BLaER1 (cell line): ENCODE measurements around the gene ZSCAN16.

ENCODE experiments used
- H3K27ac ChIP-seq: shearing (Covaris generic); formaldehyde crosslinking; 2 replicates; pipeline ENCODE4 v1.8.1; 2022
- H3K27me3 ChIP-seq: shearing (Covaris generic); formaldehyde crosslinking; 2 replicates; pipeline ENCODE4 v1.8.1; 2022
- H3K36me3 ChIP-seq: shearing (Covaris generic); formaldehyde crosslinking; 2 replicates; pipeline ENCODE4 v1.8.1; 2022
- H3K4me1 ChIP-seq: shearing (Covaris generic); formaldehyde crosslinking; 2 replicates; pipeline ENCODE4 v1.8.1; 2022
- H3K4me2 ChIP-seq: shearing (Covaris generic); formaldehyde crosslinking; 2 replicates; pipeline ENCODE4 v1.8.1; 2022
- H3K4me3 ChIP-seq: shearing (Covaris generic); formaldehyde crosslinking; 2 replicates; pipeline ENCODE4 v1.8.1; 2022
- H3K9ac ChIP-seq: shearing (Covaris generic); formaldehyde crosslinking; 2 replicates; pipeline ENCODE4 v1.8.1; 2022
- H3K9me3 ChIP-seq: shearing (Covaris generic); formaldehyde crosslinking; 2 replicates; pipeline ENCODE4 v1.8.1; 2022
- H4K20me1 ChIP-seq: shearing (Covaris generic); formaldehyde crosslinking; 2 replicates; pipeline ENCODE4 v1.8.1; 2022
- Cebpa-rat ChIP-seq: shearing (Covaris generic); IDR thresholded peaks from 2 replicates; pipeline ENCODE4 v1.8.1; 2022

The ZSCAN16 gene

DNA sequence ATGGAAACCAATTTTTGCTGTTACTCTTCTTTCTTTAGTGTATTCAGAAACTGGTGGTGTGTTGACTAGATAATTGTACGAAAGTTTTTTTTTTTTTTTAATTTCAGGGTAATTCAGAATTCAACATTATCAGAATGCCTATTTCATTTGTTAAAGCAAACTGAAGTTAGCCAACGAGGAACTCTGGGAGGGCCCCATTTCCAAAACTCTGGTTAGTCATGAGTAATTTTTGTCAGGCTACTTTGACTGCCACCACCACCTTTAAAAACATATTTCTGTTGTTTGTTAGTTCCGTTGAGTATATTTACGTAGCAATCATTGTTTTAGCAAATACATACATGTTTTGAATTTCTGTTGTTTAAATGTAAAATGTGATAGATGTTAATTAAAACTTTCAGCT is 18.0 kb downstream of the ZSCAN16 start:
- Histone ChIP-seq H3K9me3 (no peaks in the 10 kb centered on the region), H3K27me3 (no peaks in the 10 kb centered on the region), H3K36me3 (peaks cover 27% of the 10 kb centered on the region), H4K20me1 (0 out of 2 replicates have a peak, but pooled peaks cover 10% of the 10 kb centered on the region), H3K4me3 (peak overlapping the region; percentile 76), H3K27ac (peak overlapping the region; percentile 62), H3K4me2 (peak overlapping the region; percentile 80), H3K4me1 (peaks cover 43% of the 10 kb centered on the region), H3K9ac (peak overlapping the region; percentile 80)
- TF ChIP-seq Cebpa-rat: no peak

DNA sequence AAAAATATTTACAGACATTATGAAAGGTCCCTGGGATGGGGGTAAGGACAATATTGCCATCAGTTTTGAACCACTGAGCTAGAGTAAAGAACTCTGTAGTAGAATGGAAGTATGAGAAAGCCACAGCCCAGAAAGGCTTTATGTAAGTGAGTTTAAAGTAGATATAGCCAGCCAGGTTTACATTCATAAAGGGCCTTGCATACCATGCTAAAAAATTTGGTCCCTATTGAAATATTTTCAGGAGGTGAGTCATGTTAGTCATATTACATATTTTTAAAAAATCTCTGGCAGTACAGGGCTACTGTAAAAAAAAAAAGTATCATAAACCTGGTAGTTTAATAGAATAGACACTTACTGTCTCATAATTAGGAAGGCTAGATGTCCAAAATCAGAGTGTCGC is 20.8 kb downstream of the ZSCAN16 start:
- Histone ChIP-seq H3K4me1 (peaks cover 25% of the 10 kb centered on the region), H3K9me3 (no peaks in the 10 kb centered on the region), H3K36me3 (peaks cover 55% of the 10 kb centered on the region), H3K27ac (no peak overlapping the region), H3K9ac (no peak overlapping the region), H3K4me2 (no peak overlapping the region), H3K4me3 (no peak overlapping the region), H4K20me1 (peaks cover 22% of the 10 kb centered on the region; the same call in 1 of the 2 replicates), H3K27me3 (no peaks in the 10 kb centered on the region)
- TF ChIP-seq Cebpa-rat: no peak

DNA sequence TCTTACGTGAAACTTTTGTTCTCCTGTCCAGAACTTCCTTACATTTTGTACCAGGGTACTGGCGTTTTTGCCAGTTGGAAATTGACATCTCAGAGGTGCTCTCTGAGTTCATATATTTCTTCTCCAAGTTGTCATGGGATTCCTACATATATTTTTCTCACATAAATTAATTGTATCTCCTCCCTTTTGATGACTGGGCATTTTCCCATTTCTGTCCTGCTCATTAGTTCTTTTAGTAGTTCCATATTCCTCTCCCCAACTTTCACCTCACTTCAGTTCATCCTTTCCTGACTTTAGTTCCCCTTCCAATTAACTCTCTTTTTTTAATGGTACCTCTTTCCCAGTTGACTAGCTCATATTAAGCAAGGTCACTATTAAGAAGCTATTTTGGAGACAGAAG is 28.1 kb downstream of the ZSCAN16 start:
- Histone ChIP-seq H3K9me3 (peaks cover 37% of the 10 kb centered on the region), H4K20me1 (peaks cover 12% of the 10 kb centered on the region; the same call in 1 of the 2 replicates), H3K4me1 (no peaks in the 10 kb centered on the region), H3K4me3 (no peak overlapping the region; the same call in 1 of the 2 replicates), H3K9ac (no peak overlapping the region), H3K36me3 (peaks cover 100% of the 10 kb centered on the region), H3K27me3 (no peaks in the 10 kb centered on the region), H3K27ac (no peak overlapping the region), H3K4me2 (no peak overlapping the region)
- TF ChIP-seq Cebpa-rat: no peak

DNA sequence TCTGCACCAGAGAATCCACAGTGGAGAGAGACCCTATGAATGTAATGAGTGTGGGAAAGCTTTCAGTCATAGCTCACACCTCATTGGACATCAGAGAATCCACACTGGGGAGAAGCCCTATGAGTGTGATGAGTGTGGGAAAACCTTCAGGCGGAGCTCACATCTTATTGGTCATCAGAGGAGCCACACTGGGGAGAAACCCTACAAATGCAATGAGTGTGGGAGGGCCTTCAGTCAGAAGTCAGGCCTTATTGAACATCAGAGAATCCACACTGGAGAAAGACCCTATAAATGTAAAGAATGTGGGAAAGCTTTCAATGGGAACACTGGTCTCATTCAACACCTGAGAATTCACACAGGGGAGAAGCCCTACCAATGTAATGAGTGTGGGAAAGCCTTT is 29.1 kb downstream of the ZSCAN16 start:
- Histone ChIP-seq H4K20me1 (peaks cover 8% of the 10 kb centered on the region; the same call in 1 of the 2 replicates), H3K27ac (no peak overlapping the region), H3K27me3 (no peaks in the 10 kb centered on the region), H3K4me3 (0 out of 2 replicates have a peak overlapping the region, but pooled peaks have one; percentile 16), H3K9ac (no peak overlapping the region), H3K4me2 (no peak overlapping the region), H3K36me3 (peaks cover 100% of the 10 kb centered on the region), H3K4me1 (no peaks in the 10 kb centered on the region), H3K9me3 (peaks cover 37% of the 10 kb centered on the region)
- no peak for TF ChIP-seq Cebpa-rat

DNA sequence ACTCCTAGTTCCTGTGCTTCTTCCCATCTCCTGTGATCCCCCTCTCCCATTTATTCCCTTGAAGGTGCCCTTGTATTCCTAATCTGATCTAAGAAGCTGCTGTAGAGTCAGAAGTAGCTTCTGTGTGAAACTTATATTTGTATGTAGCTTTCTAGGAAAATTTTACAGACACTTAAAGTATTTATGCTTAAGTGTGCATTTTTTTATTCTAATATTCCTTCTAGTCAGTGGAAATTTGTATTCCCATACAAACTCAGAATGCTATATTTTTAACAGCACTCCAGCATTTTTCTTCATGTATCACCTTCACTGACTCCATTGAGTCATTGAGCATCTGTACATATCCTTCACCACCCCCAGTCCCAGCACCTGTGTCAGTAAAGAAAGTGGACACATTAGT is 29.9 kb downstream of the ZSCAN16 start:
- Histone ChIP-seq H3K9me3 (peaks cover 37% of the 10 kb centered on the region), H3K36me3 (peaks cover 97% of the 10 kb centered on the region), H3K9ac (no peak overlapping the region), H3K4me2 (no peak overlapping the region), H3K27me3 (no peaks in the 10 kb centered on the region), H4K20me1 (no peaks in the 10 kb centered on the region), H3K4me1 (no peaks in the 10 kb centered on the region), H3K27ac (no peak overlapping the region), H3K4me3 (0 out of 2 replicates have a peak overlapping the region, but pooled peaks have one; percentile 16)
- no peak for TF ChIP-seq Cebpa-rat

DNA sequence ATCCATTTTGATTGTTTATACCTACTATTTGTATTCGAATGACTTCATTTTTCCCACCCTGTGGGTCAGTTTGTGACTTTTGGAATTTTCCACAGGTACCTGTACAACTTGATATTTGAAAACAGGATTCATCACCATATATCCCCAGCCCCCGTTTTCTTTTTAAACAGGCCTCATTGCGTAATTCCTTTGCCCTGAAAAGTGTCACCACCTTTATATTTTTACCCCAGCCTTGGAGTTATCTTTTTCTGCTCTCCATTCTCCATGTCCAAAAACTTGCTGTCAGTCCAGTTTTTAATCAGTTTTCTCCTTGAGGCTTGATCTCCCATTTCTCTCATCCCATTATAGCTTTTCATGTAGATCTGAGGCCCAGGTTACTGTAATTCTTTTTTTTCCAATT is 33.9 kb downstream of the ZSCAN16 start:
- peaks cover 58% of the 10 kb centered on the region for H3K36me3 ChIP-seq
- H4K20me1 ChIP-seq: no peaks in the 10 kb centered on the region
- no peaks in the 10 kb centered on the region for H3K4me1 ChIP-seq
- no peak overlapping the region for H3K4me3 ChIP-seq
- no peak; the same call in 1 of the 2 replicates for TF ChIP-seq Cebpa-rat
- H3K27me3 ChIP-seq: no peaks in the 10 kb centered on the region
- H3K27ac ChIP-seq: no peak overlapping the region
- no peak overlapping the region for H3K4me2 ChIP-seq
- peaks cover 19% of the 10 kb centered on the region for H3K9me3 ChIP-seq
- H3K9ac ChIP-seq: no peak overlapping the region

DNA sequence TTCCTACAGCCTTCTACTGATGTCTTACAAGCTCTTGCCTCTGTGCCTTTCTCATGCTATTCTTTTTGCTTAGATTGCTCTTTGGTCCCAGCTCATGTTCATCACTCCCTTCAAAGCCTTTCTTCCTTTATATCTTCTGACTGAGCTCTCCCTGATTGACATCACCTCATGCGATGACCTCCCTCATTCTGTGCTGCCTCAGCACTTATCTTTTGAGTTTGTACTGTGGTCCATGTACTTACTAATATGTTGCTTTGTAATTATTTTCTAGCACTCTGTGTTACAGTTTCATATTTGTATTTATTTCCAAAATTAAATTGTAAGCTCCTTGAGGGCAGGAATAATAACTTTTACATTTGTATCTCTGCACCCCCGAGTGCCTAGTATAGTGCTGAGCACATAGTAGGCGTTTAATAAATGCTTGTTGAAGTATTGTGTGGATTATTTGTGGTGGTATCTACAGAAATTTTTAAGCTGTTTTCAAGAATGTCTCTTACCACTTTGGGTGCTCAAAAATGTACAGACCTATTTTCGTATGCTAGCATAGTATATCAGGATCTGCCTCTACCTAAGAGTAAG is 34.7 kb downstream of the ZSCAN16 start:
- TF ChIP-seq Cebpa-rat: no peak
- Histone ChIP-seq H3K36me3 (peaks cover 50% of the 10 kb centered on the region), H4K20me1 (no peaks in the 10 kb centered on the region), H3K4me1 (no peaks in the 10 kb centered on the region), H3K9me3 (peaks cover 11% of the 10 kb centered on the region), H3K27ac (no peak overlapping the region), H3K27me3 (no peaks in the 10 kb centered on the region), H3K9ac (no peak overlapping the region), H3K4me3 (no peak overlapping the region), H3K4me2 (no peak overlapping the region)

DNA sequence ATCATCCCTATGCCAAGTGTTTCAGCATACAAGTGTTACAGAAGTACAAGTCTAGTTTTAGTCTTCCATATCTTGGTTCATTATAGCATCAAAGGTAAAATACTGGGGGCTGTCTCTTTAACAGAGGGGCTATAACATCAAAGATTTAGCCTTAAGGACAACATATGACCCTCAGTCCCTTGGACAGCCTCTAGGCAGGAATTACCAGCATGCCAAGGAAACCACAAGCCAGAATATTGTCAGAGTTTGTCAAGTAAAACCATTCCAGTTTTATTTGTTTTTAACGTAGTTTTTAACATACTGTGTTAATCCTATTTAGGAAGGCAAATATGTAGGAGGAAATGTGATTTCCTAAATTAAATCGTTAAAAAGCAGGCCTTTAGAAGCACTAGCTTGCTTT is 35.8 kb downstream of the ZSCAN16 start:
- Histone ChIP-seq H3K27ac (no peak overlapping the region), H3K9ac (no peak overlapping the region), H3K36me3 (peaks cover 39% of the 10 kb centered on the region), H3K4me3 (no peak overlapping the region), H3K9me3 (peaks cover 8% of the 10 kb centered on the region; the same call in 1 of the 2 replicates), H3K27me3 (no peaks in the 10 kb centered on the region), H3K4me2 (no peak overlapping the region), H3K4me1 (no peaks in the 10 kb centered on the region), H4K20me1 (no peaks in the 10 kb centered on the region)
- TF ChIP-seq Cebpa-rat: no peak

DNA sequence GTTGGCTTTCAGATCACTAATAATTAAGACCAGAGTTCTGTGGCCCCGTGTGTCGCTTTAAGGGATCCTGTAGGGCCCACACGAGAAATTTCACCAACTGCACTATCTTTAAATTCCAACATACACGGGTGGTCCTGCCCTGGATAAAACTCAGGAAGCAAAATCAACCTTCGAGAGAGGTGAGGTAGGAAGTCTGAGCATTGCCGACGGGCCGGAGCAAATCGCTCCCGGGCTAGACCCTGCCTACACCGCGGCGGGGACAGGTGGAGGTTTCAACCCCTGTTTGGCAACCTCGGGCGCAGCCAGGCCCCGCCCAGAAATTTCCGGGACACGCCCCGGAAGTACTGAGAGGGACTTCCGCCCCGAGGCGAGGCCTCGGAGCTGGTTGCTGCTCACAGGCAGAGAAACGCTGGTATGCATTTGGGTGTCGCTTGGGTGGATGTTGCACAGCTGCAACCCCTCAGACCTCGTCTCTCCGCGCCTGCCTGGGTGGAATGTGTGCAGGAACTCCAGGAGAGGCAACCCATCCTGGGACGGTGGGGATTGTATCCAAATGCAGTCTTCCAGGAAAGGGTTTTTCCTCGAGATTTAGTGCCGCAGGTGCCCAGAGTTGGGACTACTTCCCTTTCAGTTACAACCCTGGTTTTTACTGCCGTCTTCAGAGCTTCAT is 37.1 kb downstream of the ZSCAN16 start:
- no peak for TF ChIP-seq Cebpa-rat
- Histone ChIP-seq H3K36me3 (peaks cover 26% of the 10 kb centered on the region), H3K27me3 (no peaks in the 10 kb centered on the region), H3K4me3 (no peak overlapping the region), H3K4me1 (no peaks in the 10 kb centered on the region), H3K4me2 (no peak overlapping the region), H3K27ac (no peak overlapping the region), H4K20me1 (no peaks in the 10 kb centered on the region), H3K9ac (no peak overlapping the region), H3K9me3 (peaks cover 8% of the 10 kb centered on the region; the same call in 1 of the 2 replicates)

DNA sequence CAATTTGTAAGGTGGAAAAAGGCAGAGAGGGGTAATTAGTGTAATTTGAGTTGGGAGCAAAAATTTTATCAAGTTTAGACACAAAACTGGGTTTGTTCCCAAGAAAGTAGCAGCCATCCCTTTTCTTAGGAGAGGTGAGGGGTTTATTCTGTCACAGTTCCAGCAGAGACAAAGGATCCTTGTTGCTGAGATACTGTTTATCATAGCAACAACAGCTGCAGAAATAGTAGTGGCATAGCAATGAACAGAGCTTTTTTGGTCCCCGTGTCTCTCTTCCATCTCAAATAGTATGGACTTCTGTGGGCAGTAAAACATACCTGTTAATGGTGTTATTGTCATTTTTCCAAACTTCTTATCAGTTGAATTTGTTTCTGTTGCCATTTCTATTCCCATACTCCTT is 41.2 kb downstream of the ZSCAN16 start:
- H3K27me3 ChIP-seq: no peaks in the 10 kb centered on the region
- no peak overlapping the region for H3K27ac ChIP-seq
- no peak overlapping the region for H3K4me2 ChIP-seq
- TF ChIP-seq Cebpa-rat: no peak
- H3K4me3 ChIP-seq: no peak overlapping the region
- no peak overlapping the region for H3K9ac ChIP-seq
- H3K9me3 ChIP-seq: peaks cover 8% of the 10 kb centered on the region; the same call in 1 of the 2 replicates
- peaks cover 10% of the 10 kb centered on the region; the same call in 1 of the 2 replicates for H3K36me3 ChIP-seq
- no peaks in the 10 kb centered on the region for H3K4me1 ChIP-seq
- no peaks in the 10 kb centered on the region for H4K20me1 ChIP-seq
